Non-pigmented ciliary epithelial cell (primary cell): Measurements from ENCODE around the gene KCNQ1.

Experiments
- DNase-seq: peaks from one replicate; pipeline ENCODE4 v3.0.0-alpha.2; 2010; ENCODE audit warnings: low read depth

KCNQ1 gene

DNA sequence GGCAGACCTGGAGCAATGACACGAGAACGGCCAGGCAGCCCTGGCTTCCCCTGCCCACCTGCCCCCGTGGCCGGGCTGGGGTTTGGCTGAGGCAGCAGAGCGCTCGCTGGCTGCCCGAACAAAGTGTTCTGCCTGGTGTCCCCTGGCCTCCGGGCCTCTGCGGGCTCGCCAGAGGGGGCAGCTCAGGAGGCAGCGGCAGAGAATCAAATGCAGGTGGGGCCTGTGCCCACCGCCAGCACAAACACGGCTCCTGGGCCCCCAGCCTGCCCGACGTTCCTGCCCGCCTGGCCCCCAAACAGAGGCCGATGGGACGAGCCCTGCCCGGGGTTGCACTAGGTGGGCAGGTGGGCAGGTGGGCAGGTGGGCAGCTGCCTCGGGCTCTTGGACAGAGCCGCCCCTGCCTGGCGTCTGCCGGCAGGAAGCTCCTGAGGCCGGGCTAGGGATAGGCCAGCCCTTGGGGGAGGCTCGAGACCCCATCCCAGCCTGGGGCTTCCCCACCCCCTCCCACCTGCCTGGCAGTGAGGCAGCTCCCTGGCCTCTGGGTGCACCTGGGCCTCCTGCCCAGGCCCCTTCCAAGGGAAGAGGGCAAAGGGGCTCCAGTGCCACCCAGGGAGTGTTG, 394.0 kb downstream of the KCNQ1 start:
- DNase-seq, result no peak

- DNase-seq, result no peak
Measured at GRCh38 chr11:2839395-2839943, 394.7 kb downstream of the KCNQ1 start.

GRCh38 chr11:2841411-2842190, 396.8 kb downstream of the KCNQ1 start:
- DNase-seq, result no peak

GRCh38 chr11:2842876-2843275, 398.1 kb downstream of the KCNQ1 start:
- DNase-seq, result no peak

- DNase-seq, result no peak
Measured at GRCh38 chr11:2843551-2843950, 398.7 kb downstream of the KCNQ1 start.

DNA sequence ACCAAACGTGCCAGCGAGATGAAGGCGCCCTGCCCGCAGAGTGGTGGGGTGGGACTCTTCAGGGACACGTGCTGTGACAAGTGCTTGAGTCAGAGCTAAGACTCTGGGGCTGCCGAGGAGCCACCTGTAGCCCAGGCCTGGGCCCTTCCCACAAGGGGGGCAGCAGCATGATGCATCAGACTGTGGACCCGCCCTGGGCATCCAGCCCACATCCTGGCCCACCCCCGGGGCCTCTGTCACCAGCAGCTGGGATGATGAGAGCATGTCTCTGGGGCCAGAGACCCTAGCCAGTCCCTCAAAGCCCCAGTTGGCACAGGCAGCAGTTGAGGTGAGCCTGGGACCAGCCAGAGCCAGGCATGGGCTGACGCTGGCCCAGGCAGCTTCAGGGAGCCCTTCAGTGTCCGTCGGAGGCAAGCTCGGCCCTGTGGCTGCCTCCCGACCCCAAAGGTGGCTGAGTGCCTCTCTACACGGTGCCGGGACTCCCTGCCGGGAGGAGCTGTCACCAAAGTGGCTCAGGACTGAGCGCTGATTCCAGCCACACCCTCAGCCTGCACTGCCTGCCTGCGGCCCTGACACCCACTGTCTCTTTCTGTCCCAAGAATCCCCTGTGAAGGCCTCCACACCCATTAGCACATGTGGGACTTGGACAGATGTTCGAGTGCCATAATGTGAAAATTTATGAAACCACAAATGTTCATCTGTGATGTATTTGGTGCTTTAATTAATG, 399.5 kb downstream of the KCNQ1 start:
- DNase-seq, result no peak

DNA sequence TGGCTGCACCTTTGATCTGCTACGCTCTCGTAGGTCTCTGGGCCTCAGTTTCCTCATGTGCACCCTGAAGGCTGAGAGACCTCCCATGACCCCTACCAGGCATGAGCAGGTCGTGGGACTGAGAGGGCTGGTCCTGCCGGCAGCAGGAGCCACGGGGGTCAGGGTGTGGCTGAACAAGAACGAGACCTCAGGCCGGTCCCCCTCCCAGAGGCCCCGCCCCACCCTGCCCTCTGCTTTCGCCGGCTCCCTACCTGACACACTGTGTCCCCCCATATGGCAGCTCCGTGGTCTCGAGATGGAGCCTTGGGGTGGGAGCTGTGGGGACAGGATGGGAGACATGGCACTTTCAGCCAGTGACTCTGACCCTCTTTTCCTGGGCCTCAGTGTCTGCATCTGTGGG, 400.2 kb downstream of the KCNQ1 start:
- DNase-seq, result no peak

GRCh38 chr11:2846056-2846455, 401.2 kb downstream of the KCNQ1 start:
- no peak for DNase-seq

GRCh38 chr11:2846470-2846869, 401.7 kb downstream of the KCNQ1 start:
- no peak for DNase-seq

DNA sequence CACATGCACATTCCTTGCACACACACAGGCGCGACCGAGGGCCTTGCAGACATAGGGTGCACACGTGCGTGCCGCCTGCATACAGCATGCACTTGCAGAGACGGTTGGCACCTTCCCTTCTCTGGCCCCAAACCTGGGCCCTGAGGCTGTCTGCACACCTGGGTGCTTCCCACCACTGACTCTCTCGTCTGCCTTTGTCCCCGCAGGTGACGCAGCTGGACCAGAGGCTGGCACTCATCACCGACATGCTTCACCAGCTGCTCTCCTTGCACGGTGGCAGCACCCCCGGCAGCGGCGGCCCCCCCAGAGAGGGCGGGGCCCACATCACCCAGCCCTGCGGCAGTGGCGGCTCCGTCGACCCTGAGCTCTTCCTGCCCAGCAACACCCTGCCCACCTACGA, 402.8 kb downstream of the KCNQ1 start:
- no peak for DNase-seq

DNA sequence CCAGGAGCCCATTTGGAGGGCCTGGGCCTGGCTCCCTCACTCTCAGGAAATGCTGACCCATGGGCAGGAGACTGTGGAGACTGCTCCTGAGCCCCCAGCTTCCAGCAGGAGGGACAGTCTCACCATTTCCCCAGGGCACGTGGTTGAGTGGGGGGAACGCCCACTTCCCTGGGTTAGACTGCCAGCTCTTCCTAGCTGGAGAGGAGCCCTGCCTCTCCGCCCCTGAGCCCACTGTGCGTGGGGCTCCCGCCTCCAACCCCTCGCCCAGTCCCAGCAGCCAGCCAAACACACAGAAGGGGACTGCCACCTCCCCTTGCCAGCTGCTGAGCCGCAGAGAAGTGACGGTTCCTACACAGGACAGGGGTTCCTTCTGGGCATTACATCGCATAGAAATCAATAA, 403.7 kb downstream of the KCNQ1 start:
- no peak for DNase-seq

DNA sequence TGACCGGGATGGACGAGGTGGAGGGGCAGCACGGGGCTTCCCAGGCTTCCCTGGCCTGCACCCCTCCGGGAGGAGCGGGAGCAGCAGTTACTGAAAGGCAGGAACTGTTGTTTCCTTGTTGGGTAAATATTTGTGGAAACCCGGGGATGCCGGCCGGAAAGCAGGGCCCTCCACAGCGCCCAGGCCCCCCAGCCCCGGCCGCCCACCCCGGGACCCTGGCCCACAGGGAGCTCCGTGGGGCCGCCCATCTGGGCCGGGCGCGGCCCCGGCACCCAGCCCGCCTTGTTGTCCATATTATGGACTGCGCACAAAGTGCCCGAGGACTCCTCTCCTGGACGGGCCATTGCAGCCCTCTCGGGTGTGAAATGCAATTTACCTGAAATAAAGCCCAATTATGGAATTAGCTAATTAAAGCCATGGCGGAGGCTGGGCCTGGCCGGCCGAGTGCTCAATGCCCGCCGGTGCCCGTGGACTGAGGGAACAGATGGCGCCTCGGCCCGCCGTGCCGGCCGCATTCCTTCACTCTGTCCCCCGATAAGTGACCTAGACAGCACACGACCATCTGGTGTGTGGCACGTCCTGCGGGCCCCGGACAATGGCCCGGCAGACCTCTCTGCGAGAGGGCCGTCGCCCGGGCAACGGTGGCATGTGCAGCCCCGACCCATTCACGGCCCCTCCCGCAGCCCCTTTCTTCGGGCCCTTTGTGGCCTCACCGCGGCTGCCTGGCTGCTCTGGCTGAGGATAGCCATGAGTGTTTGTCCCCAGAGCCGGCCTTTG, 405.4 kb downstream of the KCNQ1 start:
- DNase-seq, result no peak

- no peak for DNase-seq
Measured at GRCh38 chr11:2853401-2853800, 408.6 kb downstream of the KCNQ1 start.

- DNase-seq, result no peak
Measured at GRCh38 chr11:2853997-2854560, 409.3 kb downstream of the KCNQ1 start.

GRCh38 chr11:2855162-2855561, 410.4 kb downstream of the KCNQ1 start:
- DNase-seq, result no peak

DNA sequence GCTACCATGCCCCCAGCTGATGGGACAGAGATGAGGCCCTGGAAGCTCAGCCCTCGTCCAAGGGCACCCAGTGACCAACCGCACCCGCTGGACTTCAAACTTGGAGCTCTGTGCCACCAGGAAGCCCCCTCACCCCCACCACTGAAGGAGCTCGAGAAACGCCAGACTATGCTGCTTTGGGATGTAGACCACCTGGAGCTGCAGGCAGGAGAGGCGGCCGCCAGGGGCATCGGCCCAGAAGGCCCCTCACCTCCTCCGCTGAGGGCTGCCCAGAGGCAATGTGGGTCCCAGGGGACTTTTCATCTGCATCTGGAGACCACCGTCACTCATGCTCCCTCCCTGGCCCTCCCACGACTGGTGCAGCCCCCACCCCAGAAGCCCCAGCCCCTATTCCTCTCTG, 412.5 kb downstream of the KCNQ1 start:
- DNase-seq, result no peak

- no peak for DNase-seq
Measured at GRCh38 chr11:2857918-2858317, 413.1 kb downstream of the KCNQ1 start.

- no peak for DNase-seq
Measured at GRCh38 chr11:2858995-2859698, 414.3 kb downstream of the KCNQ1 start.

DNA sequence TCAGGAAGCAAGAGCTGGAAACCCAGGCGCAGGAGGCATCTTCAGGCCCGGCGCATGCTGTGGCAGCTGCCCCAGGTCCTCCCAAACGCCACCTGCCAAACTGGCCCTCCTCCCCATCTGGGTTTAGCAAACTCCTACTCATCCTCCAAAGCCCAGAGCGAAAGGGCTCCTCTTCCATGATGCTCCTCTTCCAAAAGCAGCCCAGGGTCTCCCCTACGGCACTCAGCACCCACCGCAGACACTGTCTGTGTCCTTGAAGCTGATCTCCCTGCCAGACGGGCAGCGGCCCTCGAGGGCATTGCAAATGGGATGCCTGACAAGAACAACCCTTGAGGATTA, 414.9 kb downstream of the KCNQ1 start:
- no peak for DNase-seq

- no peak for DNase-seq
Measured at GRCh38 chr11:2860636-2861035, 415.8 kb downstream of the KCNQ1 start.
